Neuronal stem cell (in vitro differentiated cells): ENCODE results near the gene RPGRIP1L.

Experiments used
- DNase-seq: peaks from one replicate; pipeline ENCODE4 v3.0.0-alpha.2; 2013; ENCODE audit warnings: low spot score
- H2AFZ ChIP-seq: one replicate; pipeline ENCODE4 v1.6.1; 2013; ENCODE audit warnings: mild to moderate bottlenecking, low read length, inconsistent platforms
- H2AK5ac ChIP-seq: 2 replicates; pipeline ENCODE4 v1.6.1; 2013; ENCODE audit warnings: low read depth, mild to moderate bottlenecking, inconsistent platforms, low read length, moderate library complexity, mixed read lengths
- H2BK120ac ChIP-seq: 2 replicates; pipeline ENCODE4 v1.6.1; 2013; ENCODE audit warnings: low read depth, mild to moderate bottlenecking, inconsistent platforms, low read length, moderate library complexity, mixed read lengths
- H2BK12ac ChIP-seq: one replicate; pipeline ENCODE4 v1.6.1; 2013; ENCODE audit warnings: low read length, inconsistent platforms
- H2BK15ac ChIP-seq: 2 replicates; pipeline ENCODE4 v1.6.1; 2013; ENCODE audit warnings: mild to moderate bottlenecking, low read length, inconsistent platforms, mixed read lengths
- H2BK5ac ChIP-seq: one replicate; pipeline ENCODE4 v1.6.1; 2013; ENCODE audit warnings: inconsistent platforms, mild to moderate bottlenecking, low read length, moderate library complexity
- H3K14ac ChIP-seq: one replicate; pipeline ENCODE4 v1.6.1; 2013; ENCODE audit warnings: low read length, inconsistent platforms
- H3K18ac ChIP-seq: 2 replicates; pipeline ENCODE4 v1.6.1; 2013; ENCODE audit warnings: low read length, inconsistent platforms
- H3K23ac ChIP-seq: 2 replicates; pipeline ENCODE4 v1.6.1; 2013; ENCODE audit warnings: low read depth, mild to moderate bottlenecking, mixed read lengths, low read length, inconsistent platforms; ENCODE audit not compliant: poor library complexity
- H3K27ac ChIP-seq: replicated peaks from 3 replicates; pipeline ENCODE4 v1.5.1; 2013; ENCODE audit warnings: low read length, inconsistent platforms
- H3K27me3 ChIP-seq, 3 experiments: 2 replicates each; pipeline ENCODE4 v1.6.1; 2013; ENCODE audit warnings: low read length in 3 of 3, mild to moderate bottlenecking in 2 of 3, inconsistent platforms in 1 of 3, low read depth in 1 of 3, mixed read lengths in 1 of 3, moderate library complexity in 1 of 3; ENCODE audit not compliant: control insufficient read depth in 3 of 3, insufficient read depth in 3 of 3
- H3K36me3 ChIP-seq, 2 donors: replicated peaks in 1 of 2; 2 replicates each; pipeline ENCODE4 v1.6.1; 2013; ENCODE audit warnings: low read length in 2 of 2; ENCODE audit not compliant: control insufficient read depth in 2 of 2, insufficient read depth in 2 of 2
- H3K4ac ChIP-seq: 2 replicates; pipeline ENCODE4 v1.6.1; 2013; ENCODE audit warnings: inconsistent platforms, mild to moderate bottlenecking, low read length, moderate library complexity
- H3K4me1 ChIP-seq, 2 donors: 1 replicate in 1 of 2; 2 replicates in 1 of 2; pipeline ENCODE4 v1.6.1; 2013; ENCODE audit warnings: low read length in 2 of 2, low read depth in 1 of 2; ENCODE audit not compliant: control insufficient read depth in 2 of 2, insufficient read depth in 1 of 2
- H3K4me2 ChIP-seq: one replicate; pipeline ENCODE4 v1.6.1; 2013; ENCODE audit warnings: mild to moderate bottlenecking, low read length, inconsistent platforms; ENCODE audit not compliant: insufficient read depth, poor library complexity, severe bottlenecking
- H3K4me3 ChIP-seq, 2 donors: 2 replicates each; pipeline ENCODE4 v1.5.1; 2013; ENCODE audit warnings: low read length in 2 of 2, mild to moderate bottlenecking in 2 of 2, inconsistent platforms in 1 of 2, moderate library complexity in 1 of 2
- H3K79me1 ChIP-seq: one replicate; pipeline ENCODE4 v1.6.1; 2013; ENCODE audit warnings: low read depth, mild to moderate bottlenecking, inconsistent platforms, low read length, moderate library complexity
- H3K9ac ChIP-seq: one replicate; pipeline ENCODE4 v1.6.1; 2013; ENCODE audit warnings: mild to moderate bottlenecking, low read depth, low read length, inconsistent platforms; ENCODE audit not compliant: poor library complexity
- H3K9me3 ChIP-seq, 2 donors: replicated peaks in 1 of 2; 2 replicates each; pipeline versions ENCODE3 to v1.6.1; 2013; ENCODE audit warnings: low read length in 2 of 2, mild to moderate bottlenecking in 2 of 2, inconsistent platforms in 1 of 2, low read depth in 1 of 2, mixed read lengths in 1 of 2, moderate library complexity in 1 of 2; ENCODE audit not compliant: control insufficient read depth in 2 of 2, insufficient read depth in 1 of 2
- H4K8ac ChIP-seq: one replicate; pipeline ENCODE4 v1.6.1; 2013; ENCODE audit warnings: low read depth, mild to moderate bottlenecking, inconsistent platforms, low read length, moderate library complexity
- H4K91ac ChIP-seq: one replicate; pipeline ENCODE4 v1.6.1; 2013; ENCODE audit warnings: low read length, low read depth, mild to moderate bottlenecking, inconsistent platforms; ENCODE audit not compliant: poor library complexity
- WGBS, 2 donors: extraction: QIAGEN DNeasy Blood & Tissue Kit; methylation state at CpG; one replicate each; pipeline ENCODE4 v1.1.7; 2013; ENCODE audit warnings: missing lambda C conversion rate in 2 of 2, mixed read lengths in 1 of 2; ENCODE audit not compliant: insufficient read length in 2 of 2, insufficient replicate concordance in 1 of 2; ENCODE audit errors: extremely low coverage in 2 of 2; 5-methylcytosine and 5-hydroxymethylcytosine counted together

RPGRIP1L gene

DNA sequence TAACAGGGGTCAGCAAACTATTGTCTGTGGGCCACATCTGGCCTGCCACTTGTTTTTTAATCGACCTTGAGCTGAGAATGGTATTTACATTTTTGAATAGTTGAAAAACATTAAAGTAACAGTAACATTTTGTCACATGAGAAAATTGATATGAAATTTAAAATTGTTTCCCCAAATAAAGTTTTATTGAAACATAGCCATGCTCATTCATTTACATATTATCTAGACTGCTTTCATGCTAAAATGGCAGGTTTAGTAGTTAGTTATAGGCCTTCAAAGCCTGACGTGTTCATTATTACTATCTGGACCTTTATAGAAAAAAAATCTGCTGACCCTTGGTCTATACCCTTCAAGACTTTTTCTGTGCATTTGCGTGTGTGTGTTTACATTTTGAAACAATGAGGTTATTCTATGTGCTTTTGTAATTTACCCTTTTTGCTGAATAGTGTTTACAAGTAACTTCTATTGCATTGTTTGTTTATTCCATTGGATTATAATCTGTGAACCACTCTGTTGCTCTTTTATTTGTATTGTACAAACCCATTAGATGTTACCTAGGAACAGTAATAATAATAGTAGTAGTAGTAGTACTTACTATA lies 37.4 kb upstream of the RPGRIP1L start:
- H3K4me3 ChIP-seq: no peak overlapping the region
- no peak overlapping the region for H3K14ac ChIP-seq
- H3K4me1 ChIP-seq: peaks cover 5 to 39% of the 10 kb centered on the region in 2 donors
- H4K91ac ChIP-seq: no peak overlapping the region
- no peaks in the 10 kb centered on the region for H3K9me3 ChIP-seq
- H2AFZ ChIP-seq: no peak overlapping the region
- no peaks in the 10 kb centered on the region for H3K27me3 ChIP-seq
- H3K36me3 ChIP-seq: no peaks in the 10 kb centered on the region
- H2AK5ac ChIP-seq: no peak overlapping the region
- no peak for DNase-seq
- no peak overlapping the region for H4K8ac ChIP-seq
- peaks cover 3% of the 10 kb centered on the region for H3K79me1 ChIP-seq
- no peak overlapping the region for H3K27ac ChIP-seq
- no peak overlapping the region for H2BK5ac ChIP-seq
- H2BK120ac ChIP-seq: no peak overlapping the region
- H3K4me2 ChIP-seq: no peak overlapping the region
- H2BK15ac ChIP-seq: no peak overlapping the region
- no peak overlapping the region for H3K18ac ChIP-seq
- no peak overlapping the region for H3K23ac ChIP-seq
- H2BK12ac ChIP-seq: no peak overlapping the region
- no peak overlapping the region for H3K4ac ChIP-seq
- H3K9ac ChIP-seq: no peak overlapping the region
- WGBS, 2 donors: no CpG with 5 or more reads among the region's 3 CpGs

DNA sequence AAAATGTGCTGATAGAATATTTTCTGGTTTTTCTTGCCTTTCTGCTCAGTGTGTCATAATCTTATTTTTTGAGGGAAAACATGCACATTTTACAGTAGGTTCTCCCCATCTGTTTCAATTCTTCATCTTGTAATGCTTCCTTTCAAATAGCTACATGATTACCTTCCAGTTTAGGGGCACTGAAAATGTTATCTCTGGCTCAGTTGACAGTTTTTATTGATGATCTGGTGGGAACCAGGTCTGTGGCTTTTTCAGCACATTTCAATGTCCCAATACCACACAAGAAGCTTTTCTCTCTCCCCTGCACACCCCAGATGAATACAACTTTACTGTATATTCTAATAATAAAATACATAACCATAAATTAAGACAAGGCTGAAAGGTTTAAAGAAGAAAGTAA lies 36.8 kb upstream of the RPGRIP1L start:
- Histone ChIP-seq H2BK5ac (no peak overlapping the region), H3K14ac (no peak overlapping the region), H3K4me3 (no peak overlapping the region), H4K8ac (no peak overlapping the region), H3K4me2 (no peak overlapping the region), H2AK5ac (no peak overlapping the region), H2BK120ac (no peak overlapping the region), H3K9ac (no peak overlapping the region), H3K27ac (no peak overlapping the region), H3K4ac (no peak overlapping the region), H4K91ac (no peak overlapping the region), H3K79me1 (peaks cover 3% of the 10 kb centered on the region), H3K27me3 (no peaks in the 10 kb centered on the region), H2BK15ac (no peak overlapping the region), H3K4me1 (peaks cover 4 to 34% of the 10 kb centered on the region in 2 donors), H2BK12ac (no peak overlapping the region), H2AFZ (no peak overlapping the region), H3K23ac (no peak overlapping the region), H3K36me3 (no peaks in the 10 kb centered on the region), H3K9me3 (no peaks in the 10 kb centered on the region), H3K18ac (no peak overlapping the region)
- no peak for DNase-seq

- Histone ChIP-seq H2AK5ac (no peak overlapping the region), H3K18ac (no peak overlapping the region), H3K9me3 (no peaks in the 10 kb centered on the region), H3K4ac (no peak overlapping the region), H4K8ac (no peak overlapping the region), H3K27me3 (no peaks in the 10 kb centered on the region), H4K91ac (no peak overlapping the region), H3K4me1 (peaks cover 0 to 17% of the 10 kb centered on the region in 2 donors), H2BK5ac (no peak overlapping the region), H2BK120ac (no peak overlapping the region), H3K4me3 (no peak overlapping the region), H3K79me1 (peaks cover 2% of the 10 kb centered on the region), H3K27ac (no peak overlapping the region), H3K9ac (no peak overlapping the region), H2BK12ac (no peak overlapping the region), H2AFZ (no peak overlapping the region), H3K14ac (no peak overlapping the region), H3K23ac (no peak overlapping the region), H2BK15ac (no peak overlapping the region), H3K36me3 (no peaks in the 10 kb centered on the region), H3K4me2 (no peak overlapping the region)
- no CpG with 5 or more reads among the region's 5 CpGs for WGBS, 2 donors
- no peak for DNase-seq
These were observed 33.9 kb upstream of the RPGRIP1L start for GRCh38 chr16:53737552-53737951.

GRCh38 chr16:53736297-53736696 lies 32.6 kb upstream of the RPGRIP1L start:
- Histone ChIP-seq H2BK5ac (no peak overlapping the region), H4K8ac (no peak overlapping the region), H3K27me3 (no peaks in the 10 kb centered on the region), H3K9me3 (no peaks in the 10 kb centered on the region), H3K18ac (no peak overlapping the region), H2BK12ac (no peak overlapping the region), H2AFZ (no peak overlapping the region), H3K4me2 (no peak overlapping the region), H3K9ac (no peak overlapping the region), H2AK5ac (no peak overlapping the region), H3K23ac (no peak overlapping the region), H3K79me1 (peaks cover 2% of the 10 kb centered on the region), H3K4ac (no peak overlapping the region), H4K91ac (no peak overlapping the region), H3K36me3 (no peaks in the 10 kb centered on the region), H3K4me1 (peaks cover 0 to 17% of the 10 kb centered on the region in 2 donors), H3K4me3 (no peak overlapping the region), H3K27ac (no peak overlapping the region), H2BK120ac (no peak overlapping the region), H3K14ac (no peak overlapping the region), H2BK15ac (no peak overlapping the region)
- DNase-seq: no peak
- no CpG with 5 or more reads among the region's 3 CpGs for WGBS, 2 donors
